ENCODE data around the gene OCSTAMP.

OCSTAMP gene

GRCh38 chr20:46512943-46513844, 37.3 kb downstream of the OCSTAMP start, which contains the start of gene ZNF334:
TSS of gene ZNF334 (minus strand) at chr20:46513559. CDS start at chr20:46512102, 1,457 bp downstream.
- H3K27ac ChIP-seq (ENCODE audit: low read length) = peak within 1 kb of the TSS; percentile 26
- H3K27me3 ChIP-seq (ENCODE audit: control insufficient read depth in 1 of 2, insufficient read depth in 2 of 2, low read length in 2 of 2) = peaks cover 0 to 3% of the 10 kb centered on the region in 2 donors

GRCh38 chr20:46509523-46509922, 40.9 kb downstream of the OCSTAMP start:
- H3K9ac ChIP-seq (ENCODE audit: low read length in 2 of 2) = no peak overlapping the region
- no peaks in the 10 kb centered on the region for H3K36me3 ChIP-seq (ENCODE audit: control insufficient read depth in 2 of 2, insufficient read depth in 2 of 2, low read length in 2 of 2)
- no peaks in the 10 kb centered on the region for H3K9me3 ChIP-seq (ENCODE audit: control insufficient read depth in 2 of 2, low read length in 2 of 2)
- H3K27ac ChIP-seq (ENCODE audit: low read length) = no peak overlapping the region
- peaks cover 4% of the 10 kb centered on the region for H3K4me1 ChIP-seq (ENCODE audit: control insufficient read depth, insufficient read depth, low read length)
- H3K27me3 ChIP-seq (ENCODE audit: control insufficient read depth in 1 of 2, insufficient read depth in 2 of 2, low read length in 2 of 2) = no peaks in the 10 kb centered on the region
- no peak overlapping the region for H3K4me3 ChIP-seq (ENCODE audit: low read length in 2 of 2)

More at GRCh38 chr20:46512943-46513844, 37.3 kb downstream of the OCSTAMP start, which contains the start of gene ZNF334:
- Histone ChIP-seq H3K4me3 (ENCODE audit: low read length in 2 of 2) (peak within 1 kb of the TSS; percentile 90 to 93), H3K9ac (ENCODE audit: low read length in 2 of 2) (peak within 1 kb of the TSS; percentile 64 to 74), H3K9me3 (ENCODE audit: control insufficient read depth in 2 of 2, low read length in 2 of 2) (no peaks in the 10 kb centered on the region), H3K36me3 (ENCODE audit: control insufficient read depth in 2 of 2, insufficient read depth in 2 of 2, low read length in 2 of 2) (no peaks in the 10 kb centered on the region), H3K4me1 (ENCODE audit: control insufficient read depth, insufficient read depth, low read length) (peaks cover 4% of the 10 kb centered on the region)

- H3K9ac ChIP-seq (ENCODE audit: low read length in 2 of 2) = no peak overlapping the region
- no peak overlapping the region for H3K4me3 ChIP-seq (ENCODE audit: low read length in 2 of 2)
- H3K36me3 ChIP-seq (ENCODE audit: control insufficient read depth in 2 of 2, insufficient read depth in 2 of 2, low read length in 2 of 2) = no peaks in the 10 kb centered on the region
- no peak overlapping the region for H3K27ac ChIP-seq (ENCODE audit: low read length)
- no peaks in the 10 kb centered on the region for H3K27me3 ChIP-seq (ENCODE audit: control insufficient read depth in 1 of 2, insufficient read depth in 2 of 2, low read length in 2 of 2)
- H3K9me3 ChIP-seq (ENCODE audit: control insufficient read depth in 2 of 2, low read length in 2 of 2) = no peaks in the 10 kb centered on the region
- H3K4me1 ChIP-seq (ENCODE audit: control insufficient read depth, insufficient read depth, low read length) = peaks cover 3% of the 10 kb centered on the region
Observed at GRCh38 chr20:46507760-46508407, 42.6 kb downstream of the OCSTAMP start.

- Histone ChIP-seq H3K27me3 (ENCODE audit: control insufficient read depth in 1 of 2, insufficient read depth in 2 of 2, low read length in 2 of 2) (no peaks in the 10 kb centered on the region), H3K4me1 (ENCODE audit: control insufficient read depth, insufficient read depth, low read length) (no peaks in the 10 kb centered on the region), H3K9ac (ENCODE audit: low read length in 2 of 2) (no peak overlapping the region), H3K36me3 (ENCODE audit: control insufficient read depth in 2 of 2, insufficient read depth in 2 of 2, low read length in 2 of 2) (no peaks in the 10 kb centered on the region), H3K4me3 (ENCODE audit: low read length in 2 of 2) (no peak overlapping the region), H3K9me3 (ENCODE audit: control insufficient read depth in 2 of 2, low read length in 2 of 2) (peaks cover 13 to 14% of the 10 kb centered on the region in 2 donors), H3K27ac (ENCODE audit: low read length) (no peak overlapping the region)
Observed at GRCh38 chr20:46505506-46505905, 44.9 kb downstream of the OCSTAMP start.

- H3K9me3 ChIP-seq (ENCODE audit: control insufficient read depth in 2 of 2, low read length in 2 of 2) = peaks cover 13 to 16% of the 10 kb centered on the region in 2 donors
- no peak overlapping the region for H3K4me3 ChIP-seq (ENCODE audit: low read length in 2 of 2)
- no peaks in the 10 kb centered on the region for H3K36me3 ChIP-seq (ENCODE audit: control insufficient read depth in 2 of 2, insufficient read depth in 2 of 2, low read length in 2 of 2)
- H3K9ac ChIP-seq (ENCODE audit: low read length in 2 of 2) = no peak overlapping the region
- H3K4me1 ChIP-seq (ENCODE audit: control insufficient read depth, insufficient read depth, low read length) = no peaks in the 10 kb centered on the region
- no peaks in the 10 kb centered on the region for H3K27me3 ChIP-seq (ENCODE audit: control insufficient read depth in 1 of 2, insufficient read depth in 2 of 2, low read length in 2 of 2)
- H3K27ac ChIP-seq (ENCODE audit: low read length) = no peak overlapping the region
Observed at GRCh38 chr20:46501961-46502360, 48.5 kb downstream of the OCSTAMP start.

GRCh38 chr20:46501337-46501942, 49.0 kb downstream of the OCSTAMP start:
- Histone ChIP-seq H3K36me3 (ENCODE audit: control insufficient read depth in 2 of 2, insufficient read depth in 2 of 2, low read length in 2 of 2) (no peaks in the 10 kb centered on the region), H3K27me3 (ENCODE audit: control insufficient read depth in 1 of 2, insufficient read depth in 2 of 2, low read length in 2 of 2) (no peaks in the 10 kb centered on the region), H3K4me3 (ENCODE audit: low read length in 2 of 2) (no peak overlapping the region), H3K9ac (ENCODE audit: low read length in 2 of 2) (no peak overlapping the region), H3K9me3 (ENCODE audit: control insufficient read depth in 2 of 2, low read length in 2 of 2) (peaks cover 15 to 16% of the 10 kb centered on the region in 2 donors), H3K27ac (ENCODE audit: low read length) (no peak overlapping the region), H3K4me1 (ENCODE audit: control insufficient read depth, insufficient read depth, low read length) (no peaks in the 10 kb centered on the region)

GRCh38 chr20:46494077-46494476, 56.4 kb downstream of the OCSTAMP start:
- H3K27ac ChIP-seq (ENCODE audit: low read length) = no peak overlapping the region
- peaks cover 3 to 4% of the 10 kb centered on the region in 2 donors for H3K9me3 ChIP-seq (ENCODE audit: control insufficient read depth in 2 of 2, low read length in 2 of 2)
- no peak overlapping the region for H3K9ac ChIP-seq (ENCODE audit: low read length in 2 of 2)
- H3K27me3 ChIP-seq (ENCODE audit: control insufficient read depth in 1 of 2, insufficient read depth in 2 of 2, low read length in 2 of 2) = no peaks in the 10 kb centered on the region
- no peaks in the 10 kb centered on the region for H3K4me1 ChIP-seq (ENCODE audit: control insufficient read depth, insufficient read depth, low read length)
- no peak overlapping the region for H3K4me3 ChIP-seq (ENCODE audit: low read length in 2 of 2)
- no peaks in the 10 kb centered on the region for H3K36me3 ChIP-seq (ENCODE audit: control insufficient read depth in 2 of 2, insufficient read depth in 2 of 2, low read length in 2 of 2)

- Histone ChIP-seq H3K9ac (ENCODE audit: low read length in 2 of 2) (no peak overlapping the region), H3K27me3 (ENCODE audit: control insufficient read depth in 1 of 2, insufficient read depth in 2 of 2, low read length in 2 of 2) (no peaks in the 10 kb centered on the region), H3K4me1 (ENCODE audit: control insufficient read depth, insufficient read depth, low read length) (no peaks in the 10 kb centered on the region), H3K4me3 (ENCODE audit: low read length in 2 of 2) (no peak overlapping the region), H3K36me3 (ENCODE audit: control insufficient read depth in 2 of 2, insufficient read depth in 2 of 2, low read length in 2 of 2) (no peaks in the 10 kb centered on the region), H3K9me3 (ENCODE audit: control insufficient read depth in 2 of 2, low read length in 2 of 2) (peaks cover 1 to 3% of the 10 kb centered on the region in 2 donors), H3K27ac (ENCODE audit: low read length) (no peak overlapping the region)
Observed at GRCh38 chr20:46491354-46491753, 59.1 kb downstream of the OCSTAMP start.
